COR-L47 (cell line): ENCODE measurements around the gene SIPA1L2.

Experiments
- DNase-seq: peaks from one replicate; lab custom pipeline; 2025; lab: John Stamatoyannopoulos, UW

The SIPA1L2 gene

GRCh38 chr1:232589812-232590743 lies 39.9 kb downstream of the SIPA1L2 start:
- no peak for DNase-seq

- DNase-seq: no peak
Observed at GRCh38 chr1:232589111-232589811, 40.7 kb downstream of the SIPA1L2 start.

GRCh38 chr1:232587141-232588008 lies 42.6 kb downstream of the SIPA1L2 start:
- no peak for DNase-seq

GRCh38 chr1:232586679-232587078 lies 43.3 kb downstream of the SIPA1L2 start:
- DNase-seq: no peak

GRCh38 chr1:232585486-232585885 lies 44.4 kb downstream of the SIPA1L2 start:
- DNase-seq: no peak

GRCh38 chr1:232581932-232582331 lies 48.0 kb downstream of the SIPA1L2 start:
- DNase-seq: no peak
